Activated B cell treated with CpG ODN at 0.5 μM for 24 hours (primary cell): Measurements from ENCODE around the gene CHST15. TPM values are rescaled to one million over a fixed set of nuclear protein-coding genes. Genes with fewer than 3 reads are reported as not detected.

ENCODE experiments used
- ATAC-seq: fragments of 200-7000 bp; cut with Tn5 transposase; one replicate; pipeline ENCODE4 v1.10.0; 2021; ENCODE audit warnings: low read depth, mild to moderate bottlenecking, moderate library complexity
- CTCF ChIA-PET: fragments of 350-600 bp; sonication (Branson Sonifier 250); formaldehyde crosslinking; loops from one replicate; lab custom pipeline; 2021; ENCODE audit warnings: antibody characterized with exemption; lab: Charles Lee
- POLR2A ChIA-PET: fragments of 350-600 bp; sonication (Branson Sonifier 250); formaldehyde crosslinking; loops from one replicate; lab custom pipeline; 2021; ENCODE audit warnings: antibody characterized with exemption; lab: Charles Lee
- DNase-seq: peaks from one replicate; pipeline ENCODE4 v3.0.0; 2022
- H3K27ac Mint-ChIP-seq: one replicate; pipeline ENCODE4 v1.8.0; 2020; ENCODE audit warnings: mixed read lengths
- H3K27me3 Mint-ChIP-seq: one replicate; pipeline ENCODE4 v1.8.0; 2021; ENCODE audit warnings: mixed read lengths
- H3K36me3 Mint-ChIP-seq: one replicate; pipeline ENCODE4 v1.8.0; 2021; ENCODE audit warnings: low read depth, mixed read lengths
- H3K4me1 Mint-ChIP-seq: one replicate; pipeline ENCODE4 v1.8.0; 2021; ENCODE audit warnings: mixed read lengths
- H3K4me3 Mint-ChIP-seq: one replicate; pipeline ENCODE4 v1.8.0; 2020; ENCODE audit warnings: mild to moderate bottlenecking, mixed read lengths
- H3K9me3 Mint-ChIP-seq: one replicate; pipeline ENCODE4 v1.8.0; 2020; ENCODE audit warnings: mixed read lengths
- intact Hi-C: fragments of 100-400 bp; cut with micrococcal nuclease; formaldehyde crosslinking; loops from one replicate; pipeline ENCODE4 v1.15.1; 2024
- total RNA-seq: library from RNA; stranded (reverse); gene quantifications from 2 replicates; pipeline ENCODE4 v1.2.3, GENCODE V29; 2022
- TF ChIP-seq, protein P1 (sequence below): fragments of 200-600 bp; IDR thresholded peaks from one replicate; pipeline ENCODE4 v1.8.0; 2022; ENCODE audit warnings: antibody characterized with exemption, mild to moderate bottlenecking

CHST15 gene
- total RNA-seq, 1 donor from 2014 or later: 13.8 TPM

DNA sequence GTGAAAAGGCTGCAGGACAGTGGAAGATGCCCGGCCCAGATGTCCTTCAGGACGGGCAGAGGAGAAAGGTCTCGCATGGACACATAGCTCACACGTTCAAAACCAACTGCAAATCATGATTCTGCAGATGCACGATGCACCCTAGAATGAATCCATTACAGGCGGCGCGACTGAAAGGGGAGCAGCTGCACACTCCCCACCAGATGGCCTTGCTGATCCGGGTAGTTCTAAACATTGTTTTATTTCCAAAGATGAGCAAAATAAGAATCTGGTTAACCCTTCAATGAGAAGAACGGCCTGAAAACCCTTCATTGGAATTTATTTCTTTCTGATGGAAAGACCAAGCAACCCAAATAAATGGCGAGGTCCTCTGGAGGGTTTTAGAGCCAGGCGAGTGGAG lies 33.8 kb downstream of the CHST15 start:
- ATAC-seq (no peak), DNase-seq (no peak)
- intact Hi-C loops: no loop called here
- Mint-ChIP-seq H3K9me3 (no peaks in the 10 kb centered on the region), H3K36me3 (peaks cover 2% of the 10 kb centered on the region), H3K27me3 (no peaks in the 10 kb centered on the region), H3K27ac (no peak overlapping the region), H3K4me1 (peaks cover 17% of the 10 kb centered on the region), H3K4me3 (no peak overlapping the region)
- CTCF ChIA-PET: no interaction called here
- TF ChIP-seq, protein P1, sequence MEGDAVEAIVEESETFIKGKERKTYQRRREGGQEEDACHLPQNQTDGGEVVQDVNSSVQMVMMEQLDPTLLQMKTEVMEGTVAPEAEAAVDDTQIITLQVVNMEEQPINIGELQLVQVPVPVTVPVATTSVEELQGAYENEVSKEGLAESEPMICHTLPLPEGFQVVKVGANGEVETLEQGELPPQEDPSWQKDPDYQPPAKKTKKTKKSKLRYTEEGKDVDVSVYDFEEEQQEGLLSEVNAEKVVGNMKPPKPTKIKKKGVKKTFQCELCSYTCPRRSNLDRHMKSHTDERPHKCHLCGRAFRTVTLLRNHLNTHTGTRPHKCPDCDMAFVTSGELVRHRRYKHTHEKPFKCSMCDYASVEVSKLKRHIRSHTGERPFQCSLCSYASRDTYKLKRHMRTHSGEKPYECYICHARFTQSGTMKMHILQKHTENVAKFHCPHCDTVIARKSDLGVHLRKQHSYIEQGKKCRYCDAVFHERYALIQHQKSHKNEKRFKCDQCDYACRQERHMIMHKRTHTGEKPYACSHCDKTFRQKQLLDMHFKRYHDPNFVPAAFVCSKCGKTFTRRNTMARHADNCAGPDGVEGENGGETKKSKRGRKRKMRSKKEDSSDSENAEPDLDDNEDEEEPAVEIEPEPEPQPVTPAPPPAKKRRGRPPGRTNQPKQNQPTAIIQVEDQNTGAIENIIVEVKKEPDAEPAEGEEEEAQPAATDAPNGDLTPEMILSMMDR: no peak
- POLR2A ChIA-PET: no interaction called here

DNA sequence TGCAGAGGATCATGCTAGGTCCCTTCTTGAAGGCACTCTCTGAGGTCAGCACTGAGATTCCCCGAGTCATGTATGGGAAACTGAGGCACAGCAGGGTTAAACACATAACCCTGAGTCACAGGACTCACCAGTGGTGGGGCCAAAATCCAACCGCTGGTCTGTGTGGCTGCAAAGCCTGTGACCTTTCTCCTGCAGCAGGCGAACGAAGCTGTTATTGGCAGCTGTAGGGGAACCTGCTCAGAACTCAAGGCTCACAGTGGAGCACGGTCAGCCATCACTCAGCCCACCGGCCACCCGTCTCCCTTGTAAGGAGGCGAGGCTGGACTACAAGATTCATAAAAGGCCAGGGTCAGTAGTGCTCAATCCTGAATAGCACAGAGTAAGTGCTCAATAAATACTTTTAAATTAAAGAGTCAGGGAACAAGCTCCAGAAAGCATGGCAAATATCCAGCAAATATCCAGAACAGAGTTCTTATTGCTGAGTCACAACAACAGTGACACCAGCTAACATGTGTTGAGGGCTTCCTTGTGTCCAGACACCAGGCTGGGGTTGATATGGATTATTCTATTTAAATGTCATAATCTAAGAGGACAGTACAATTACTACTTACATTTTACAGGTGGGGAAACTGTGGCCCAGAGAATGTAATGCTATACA lies 34.9 kb downstream of the CHST15 start:
- Mint-ChIP-seq H3K27ac (no peak overlapping the region), H3K27me3 (no peaks in the 10 kb centered on the region), H3K9me3 (no peaks in the 10 kb centered on the region), H3K36me3 (peaks cover 2% of the 10 kb centered on the region), H3K4me3 (no peak overlapping the region), H3K4me1 (peaks cover 11% of the 10 kb centered on the region)
- intact Hi-C loops: no loop called here
- CTCF ChIA-PET: no interaction called here
- POLR2A ChIA-PET: no interaction called here
- TF ChIP-seq, protein P1: no peak
- no peak for ATAC-seq
- no peak for DNase-seq

DNA sequence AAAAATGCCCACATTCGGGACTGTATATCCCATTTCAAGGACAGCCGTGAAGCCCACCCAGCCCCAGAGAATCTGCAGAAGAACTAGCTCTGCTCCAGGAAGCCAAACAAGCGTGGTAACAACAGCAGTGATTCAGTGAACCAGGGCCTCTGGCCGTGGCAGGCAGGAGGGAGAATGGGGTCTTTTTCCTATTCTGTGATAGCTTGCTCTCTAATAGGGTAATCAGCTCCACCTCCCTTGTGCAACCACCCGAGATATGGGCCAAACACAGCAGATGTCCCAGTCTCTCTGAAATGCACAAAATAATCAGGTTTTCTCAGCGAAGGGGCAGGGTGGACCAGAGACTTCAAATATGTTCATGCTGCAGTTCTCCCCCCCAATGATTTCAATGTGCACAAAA lies 35.8 kb downstream of the CHST15 start:
- Mint-ChIP-seq H3K4me1 (peaks cover 6% of the 10 kb centered on the region), H3K27me3 (no peaks in the 10 kb centered on the region), H3K4me3 (no peak overlapping the region), H3K9me3 (no peaks in the 10 kb centered on the region), H3K36me3 (peaks cover 2% of the 10 kb centered on the region), H3K27ac (no peak overlapping the region)
- no peak for ATAC-seq
- intact Hi-C loops: no loop called here
- POLR2A ChIA-PET: no interaction called here
- TF ChIP-seq, protein P1: no peak
- CTCF ChIA-PET: no interaction called here
- DNase-seq: no peak

DNA sequence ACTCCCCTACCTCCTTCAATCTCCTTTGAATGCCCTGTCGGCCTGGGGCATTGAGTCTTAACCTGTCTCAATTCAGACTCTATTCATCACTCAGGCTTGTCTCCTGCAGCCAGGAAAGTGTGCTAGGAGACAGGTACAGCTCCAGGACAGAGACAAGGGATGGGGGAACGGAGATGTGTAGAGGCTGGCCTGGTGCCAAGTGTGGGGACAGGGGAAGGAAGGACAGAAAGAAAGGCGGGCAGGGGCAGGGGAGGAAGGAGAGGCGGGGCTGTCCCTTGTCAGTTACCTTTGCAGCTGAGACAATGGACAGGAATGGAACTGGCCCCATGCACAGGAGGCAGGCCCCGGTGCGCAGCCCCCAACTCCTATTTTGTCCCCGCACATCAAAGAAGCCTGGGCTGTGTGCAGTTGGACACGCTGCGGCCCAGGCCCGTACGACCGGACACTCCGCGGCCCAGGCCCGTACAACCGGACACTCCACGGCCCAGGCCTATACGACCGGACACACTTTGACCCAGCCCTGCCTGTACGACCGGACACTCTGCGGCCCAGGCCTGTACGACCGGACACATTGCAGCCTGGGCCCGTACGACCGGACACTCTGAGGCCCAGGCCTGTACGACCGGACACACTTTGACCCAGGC lies 36.9 kb downstream of the CHST15 start:
- Mint-ChIP-seq H3K27me3 (no peaks in the 10 kb centered on the region), H3K4me1 (peaks cover 5% of the 10 kb centered on the region), H3K9me3 (no peaks in the 10 kb centered on the region), H3K4me3 (no peak overlapping the region), H3K36me3 (peaks cover 2% of the 10 kb centered on the region), H3K27ac (no peak overlapping the region)
- DNase-seq (no peak), ATAC-seq (no peak)
- TF ChIP-seq, protein P1: no peak
- ChIA-PET CTCF (no interaction called here), POLR2A (no interaction called here)
- intact Hi-C loops: no loop called here

DNA sequence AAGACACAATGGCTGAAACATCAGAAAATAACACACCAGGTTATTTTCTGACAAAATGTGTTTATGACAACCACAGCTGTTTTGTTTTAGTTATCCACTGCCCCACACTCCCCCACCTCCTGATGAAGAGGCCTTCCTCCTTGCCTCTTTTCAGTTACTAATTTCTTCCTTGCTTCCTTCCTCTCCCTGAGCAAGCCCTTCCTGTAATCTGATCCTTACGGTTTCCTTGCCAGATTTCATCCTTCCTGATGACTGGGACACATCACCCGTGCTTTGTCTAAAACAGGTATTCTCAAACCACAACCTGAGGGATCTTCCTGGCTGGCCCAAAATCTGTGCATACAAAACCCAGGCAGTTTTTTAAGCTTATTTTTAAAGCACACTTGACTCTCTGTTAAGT lies 39.4 kb downstream of the CHST15 start:
- TF ChIP-seq, protein P1: no peak
- no peak for ATAC-seq
- Mint-ChIP-seq H3K9me3 (no peaks in the 10 kb centered on the region), H3K36me3 (peaks cover 2% of the 10 kb centered on the region), H3K4me1 (peaks cover 10% of the 10 kb centered on the region), H3K27ac (no peak overlapping the region), H3K27me3 (no peaks in the 10 kb centered on the region), H3K4me3 (no peak overlapping the region)
- CTCF ChIA-PET: no interaction called here
- POLR2A ChIA-PET: no interaction called here
- intact Hi-C loops: no loop called here
- DNase-seq: no peak
